ENCODE measurements around the gene STEAP2. TPM values are rescaled to one million over a fixed set of nuclear protein-coding genes. Genes with fewer than 3 reads are reported as not detected.

Gene STEAP2
- total RNA-seq, 1 donor from 2014 or later = 2.3 TPM

DNA sequence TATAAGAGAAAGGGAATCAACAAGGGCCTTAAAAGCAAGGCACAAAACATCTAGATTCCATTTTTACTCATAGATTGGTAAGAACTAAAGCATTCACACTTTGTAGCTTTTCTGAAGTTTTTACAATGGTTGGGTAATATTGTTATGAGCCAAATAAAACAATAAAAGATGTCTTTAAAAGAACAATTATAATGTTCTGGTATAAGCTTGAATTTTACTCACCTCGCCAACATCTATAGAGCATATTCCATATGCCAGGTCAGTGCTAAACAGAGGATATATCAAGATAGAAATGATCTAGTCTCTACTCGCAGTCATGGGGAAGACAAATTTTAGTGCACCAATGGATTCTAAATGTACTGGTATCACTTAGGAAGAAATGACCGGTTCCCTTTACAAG, 45.4 kb upstream of the STEAP2 start:
- H4K20me1 ChIP-seq (ENCODE audit: insufficient read depth, low read length) = no peaks in the 10 kb centered on the region
- H3K27me3 Mint-ChIP-seq (ENCODE audit: low read depth, unreplicated experiment) = no peaks in the 10 kb centered on the region
- H3K4me3 ChIP-seq (ENCODE audit: insufficient read depth, low read depth, low read length) = no peak overlapping the region
- no peaks in the 10 kb centered on the region for H3K4me1 ChIP-seq (ENCODE audit: insufficient read depth, low read length)
- no peaks in the 10 kb centered on the region for H3K27me3 ChIP-seq (ENCODE audit: insufficient read depth, low read length)
- H3K9me3 Mint-ChIP-seq (ENCODE audit: unreplicated experiment) = peaks cover 2% of the 10 kb centered on the region
- H3K9ac ChIP-seq (ENCODE audit: low read length) = no peak overlapping the region
- H2AFZ ChIP-seq (ENCODE audit: low read depth, low read length) = no peak overlapping the region
- TF ChIP-seq, protein P1, sequence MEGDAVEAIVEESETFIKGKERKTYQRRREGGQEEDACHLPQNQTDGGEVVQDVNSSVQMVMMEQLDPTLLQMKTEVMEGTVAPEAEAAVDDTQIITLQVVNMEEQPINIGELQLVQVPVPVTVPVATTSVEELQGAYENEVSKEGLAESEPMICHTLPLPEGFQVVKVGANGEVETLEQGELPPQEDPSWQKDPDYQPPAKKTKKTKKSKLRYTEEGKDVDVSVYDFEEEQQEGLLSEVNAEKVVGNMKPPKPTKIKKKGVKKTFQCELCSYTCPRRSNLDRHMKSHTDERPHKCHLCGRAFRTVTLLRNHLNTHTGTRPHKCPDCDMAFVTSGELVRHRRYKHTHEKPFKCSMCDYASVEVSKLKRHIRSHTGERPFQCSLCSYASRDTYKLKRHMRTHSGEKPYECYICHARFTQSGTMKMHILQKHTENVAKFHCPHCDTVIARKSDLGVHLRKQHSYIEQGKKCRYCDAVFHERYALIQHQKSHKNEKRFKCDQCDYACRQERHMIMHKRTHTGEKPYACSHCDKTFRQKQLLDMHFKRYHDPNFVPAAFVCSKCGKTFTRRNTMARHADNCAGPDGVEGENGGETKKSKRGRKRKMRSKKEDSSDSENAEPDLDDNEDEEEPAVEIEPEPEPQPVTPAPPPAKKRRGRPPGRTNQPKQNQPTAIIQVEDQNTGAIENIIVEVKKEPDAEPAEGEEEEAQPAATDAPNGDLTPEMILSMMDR (IDR thresholded peaks at IDR 0.05; ENCODE audit: insufficient read depth, low read depth, low read length) = no peak
- no peak overlapping the region for H3K4me2 ChIP-seq (ENCODE audit: low read length)
- DNase-seq (ENCODE audit: low read depth) (no peak), FAIRE-seq (no peak)
- no peaks in the 10 kb centered on the region for H3K36me3 ChIP-seq (ENCODE audit: insufficient read depth, low read length)
- H3K27ac ChIP-seq (ENCODE audit: low read depth, low read length) = no peak overlapping the region
- no peak overlapping the region for H3K27ac Mint-ChIP-seq (ENCODE audit: unreplicated experiment)
- no peaks in the 10 kb centered on the region for H3K36me3 Mint-ChIP-seq (ENCODE audit: low read depth, unreplicated experiment)
- no peaks in the 10 kb centered on the region for H3K4me1 Mint-ChIP-seq (ENCODE audit: low read depth, unreplicated experiment)
- H3K79me2 ChIP-seq (ENCODE audit: insufficient read depth, low read length) = no peaks in the 10 kb centered on the region
- H3K4me3 Mint-ChIP-seq (ENCODE audit: unreplicated experiment) = no peak overlapping the region
- H3K9me3 ChIP-seq (ENCODE audit: insufficient read depth, low read depth, low read length) = no peaks in the 10 kb centered on the region

- H4K20me1 ChIP-seq (ENCODE audit: insufficient read depth, low read length) = no peaks in the 10 kb centered on the region
- no peak for TF ChIP-seq EZH2 (IDR thresholded peaks at IDR 0.05; ENCODE audit: insufficient read depth, low read length)
- TF ChIP-seq, protein P1 (IDR thresholded peaks at IDR 0.05; ENCODE audit: insufficient read depth, low read depth, low read length) = no peak
- Mint-ChIP-seq H3K9me3 (ENCODE audit: unreplicated experiment) (peaks cover 2% of the 10 kb centered on the region), H3K27ac (ENCODE audit: unreplicated experiment) (no peak overlapping the region), H3K4me1 (ENCODE audit: low read depth, unreplicated experiment) (no peaks in the 10 kb centered on the region), H3K4me3 (ENCODE audit: unreplicated experiment) (no peak overlapping the region), H3K36me3 (ENCODE audit: low read depth, unreplicated experiment) (no peaks in the 10 kb centered on the region), H3K27me3 (ENCODE audit: low read depth, unreplicated experiment) (no peaks in the 10 kb centered on the region)
- H2AFZ ChIP-seq (ENCODE audit: low read depth, low read length) = no peak overlapping the region
- H3K9me3 ChIP-seq (ENCODE audit: insufficient read depth, low read depth, low read length) = no peaks in the 10 kb centered on the region
- no peaks in the 10 kb centered on the region for H3K36me3 ChIP-seq (ENCODE audit: insufficient read depth, low read length)
- DNase-seq (ENCODE audit: low read depth) (no peak), FAIRE-seq (no peak)
- H3K27me3 ChIP-seq (ENCODE audit: insufficient read depth, low read length) = no peaks in the 10 kb centered on the region
- H3K9ac ChIP-seq (ENCODE audit: low read length) = no peak overlapping the region
- no peak overlapping the region for H3K4me2 ChIP-seq (ENCODE audit: low read length)
- no peaks in the 10 kb centered on the region for H3K4me1 ChIP-seq (ENCODE audit: insufficient read depth, low read length)
- H3K4me3 ChIP-seq (ENCODE audit: insufficient read depth, low read depth, low read length) = no peak overlapping the region
- H3K79me2 ChIP-seq (ENCODE audit: insufficient read depth, low read length) = no peaks in the 10 kb centered on the region
- H3K27ac ChIP-seq (ENCODE audit: low read depth, low read length) = no peak overlapping the region
Observed at GRCh38 chr7:90167361-90167760, 44.2 kb upstream of the STEAP2 start.

GRCh38 chr7:90169891-90170290, 41.6 kb upstream of the STEAP2 start:
- Mint-ChIP-seq H3K27ac (ENCODE audit: unreplicated experiment) (no peak overlapping the region), H3K27me3 (ENCODE audit: low read depth, unreplicated experiment) (no peaks in the 10 kb centered on the region), H3K9me3 (ENCODE audit: unreplicated experiment) (peaks cover 2% of the 10 kb centered on the region), H3K36me3 (ENCODE audit: low read depth, unreplicated experiment) (no peaks in the 10 kb centered on the region), H3K4me1 (ENCODE audit: low read depth, unreplicated experiment) (peaks cover 5% of the 10 kb centered on the region), H3K4me3 (ENCODE audit: unreplicated experiment) (no peak overlapping the region)
- no peak overlapping the region for H2AFZ ChIP-seq (ENCODE audit: low read depth, low read length)
- DNase-seq (ENCODE audit: low read depth) (no peak), FAIRE-seq (no peak)
- H3K36me3 ChIP-seq (ENCODE audit: insufficient read depth, low read length) = no peaks in the 10 kb centered on the region
- H3K4me2 ChIP-seq (ENCODE audit: low read length) = no peak overlapping the region
- H3K9ac ChIP-seq (ENCODE audit: low read length) = no peak overlapping the region
- H3K4me1 ChIP-seq (ENCODE audit: insufficient read depth, low read length) = no peaks in the 10 kb centered on the region
- H3K4me3 ChIP-seq (ENCODE audit: insufficient read depth, low read depth, low read length) = no peak overlapping the region
- no peaks in the 10 kb centered on the region for H3K27me3 ChIP-seq (ENCODE audit: insufficient read depth, low read length)
- TF ChIP-seq, protein P1 (IDR thresholded peaks at IDR 0.05; ENCODE audit: insufficient read depth, low read depth, low read length) = no peak
- TF ChIP-seq EZH2 (IDR thresholded peaks at IDR 0.05; ENCODE audit: insufficient read depth, low read length) = no peak
- H3K9me3 ChIP-seq (ENCODE audit: insufficient read depth, low read depth, low read length) = no peaks in the 10 kb centered on the region
- no peaks in the 10 kb centered on the region for H3K79me2 ChIP-seq (ENCODE audit: insufficient read depth, low read length)
- H4K20me1 ChIP-seq (ENCODE audit: insufficient read depth, low read length) = no peaks in the 10 kb centered on the region
- H3K27ac ChIP-seq (ENCODE audit: low read depth, low read length) = no peak overlapping the region
